Measurements from ENCODE around the gene SGMS2.

GRCh38 chr4:107823870-107824349, 822 bp upstream of the SGMS2 start:
- TF ChIP-seq CTCF (IDR thresholded peaks at IDR 0.05; ENCODE audit: low read depth, low read length, missing input control) (no peak), HNF4A (conservative IDR thresholded peaks at IDR 0.05) (no peak), RAD21 (IDR thresholded peaks at IDR 0.05) (no peak), REST (IDR thresholded peaks at IDR 0.05) (no peak), YY1 (IDR thresholded peaks at IDR 0.05) (no peak), GABPA (IDR thresholded peaks at IDR 0.05 in 1 of 2, conservative IDR thresholded peaks at IDR 0.05 in 1 of 2) (no peak), NR2F2 (IDR thresholded peaks at IDR 0.05) (no peak), EGR1 (IDR thresholded peaks at IDR 0.05; ENCODE audit: low read depth in 2 of 2) (no peak)
- TF ChIP-seq, protein P1, sequence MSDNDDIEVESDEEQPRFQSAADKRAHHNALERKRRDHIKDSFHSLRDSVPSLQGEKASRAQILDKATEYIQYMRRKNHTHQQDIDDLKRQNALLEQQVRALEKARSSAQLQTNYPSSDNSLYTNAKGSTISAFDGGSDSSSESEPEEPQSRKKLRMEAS (IDR thresholded peaks at IDR 0.05): no peak
- TF ChIP-seq, protein P2, sequence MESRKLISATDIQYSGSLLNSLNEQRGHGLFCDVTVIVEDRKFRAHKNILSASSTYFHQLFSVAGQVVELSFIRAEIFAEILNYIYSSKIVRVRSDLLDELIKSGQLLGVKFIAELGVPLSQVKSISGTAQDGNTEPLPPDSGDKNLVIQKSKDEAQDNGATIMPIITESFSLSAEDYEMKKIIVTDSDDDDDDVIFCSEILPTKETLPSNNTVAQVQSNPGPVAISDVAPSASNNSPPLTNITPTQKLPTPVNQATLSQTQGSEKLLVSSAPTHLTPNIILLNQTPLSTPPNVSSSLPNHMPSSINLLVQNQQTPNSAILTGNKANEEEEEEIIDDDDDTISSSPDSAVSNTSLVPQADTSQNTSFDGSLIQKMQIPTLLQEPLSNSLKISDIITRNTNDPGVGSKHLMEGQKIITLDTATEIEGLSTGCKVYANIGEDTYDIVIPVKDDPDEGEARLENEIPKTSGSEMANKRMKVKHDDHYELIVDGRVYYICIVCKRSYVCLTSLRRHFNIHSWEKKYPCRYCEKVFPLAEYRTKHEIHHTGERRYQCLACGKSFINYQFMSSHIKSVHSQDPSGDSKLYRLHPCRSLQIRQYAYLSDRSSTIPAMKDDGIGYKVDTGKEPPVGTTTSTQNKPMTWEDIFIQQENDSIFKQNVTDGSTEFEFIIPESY (IDR thresholded peaks at IDR 0.05): no peak
